ENCODE data around the gene CHSY1.

DNA sequence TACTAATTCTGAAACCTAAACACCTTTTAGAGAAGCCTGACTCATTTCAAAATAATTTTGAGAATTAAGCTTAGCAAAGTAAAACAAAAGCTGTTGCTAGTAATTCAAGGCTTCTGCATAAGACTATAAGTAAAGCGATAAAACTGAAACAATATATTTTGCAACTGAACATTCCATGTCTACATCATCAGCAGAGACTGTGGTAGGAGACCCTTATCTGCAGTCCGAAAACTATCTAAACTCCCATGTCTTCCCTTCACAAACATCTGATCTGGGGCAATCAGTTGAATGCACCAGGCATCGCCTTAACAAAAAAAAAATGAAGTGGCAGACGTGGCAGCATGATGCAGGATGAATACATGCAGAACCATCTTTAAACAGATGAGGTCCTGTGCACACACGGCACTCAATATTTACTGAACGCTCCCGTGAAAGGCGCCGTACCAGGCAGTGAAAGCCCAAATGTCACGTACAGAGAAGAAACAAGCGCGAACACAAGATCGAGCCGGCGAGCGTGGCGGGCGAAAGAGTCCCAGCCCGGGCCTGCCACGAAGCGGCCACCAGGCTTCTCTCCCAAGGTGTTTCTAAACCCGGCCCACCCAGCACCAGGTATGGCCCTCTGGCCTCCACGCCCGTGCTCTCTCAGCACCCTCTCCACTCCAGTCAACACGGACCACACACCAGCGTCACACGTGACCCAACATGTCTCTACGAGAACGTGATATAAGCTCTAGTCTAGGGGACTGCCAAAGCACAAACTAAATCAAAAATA, 63.0 kb downstream of the CHSY1 start:
- TF ChIP-seq CTCF (IDR thresholded peaks at IDR 0.05): no peak
- no peak for TF ChIP-seq POLR2A (IDR thresholded peaks at IDR 0.05)

Measured in right lobe of liver (tissue), 4 donors.